OCI-LY7 (cell line): ENCODE results near the gene S100PBP. TPM values are rescaled to one million over a fixed set of nuclear protein-coding genes. Genes with fewer than 3 reads are reported as not detected.

Experiments
- BruUV-seq: library from RNA; stranded (reverse); fragments of 400-500 nt; replicated peaks from 2 replicates; lab custom pipeline; 2021; lab: Mats Ljungman, UMichigan
- CTCF ChIA-PET: fragments of 300-600 bp; sonication (Branson Sonifier 250); formaldehyde crosslinking; loops from one replicate; lab custom pipeline; 2022; ENCODE audit warnings: antibody characterized with exemption; ENCODE audit not compliant: unreplicated experiment; lab: Charles Lee
- POLR2A ChIA-PET: fragments of 300-600 bp; sonication (Branson Sonifier 250); formaldehyde crosslinking; loops from one replicate; lab custom pipeline; 2022; ENCODE audit warnings: antibody characterized with exemption; lab: Charles Lee
- DNase-seq: peaks from one replicate; pipeline ENCODE4 v3.0.0-alpha.2; 2015; ENCODE audit warnings: low spot score
- H2AFZ ChIP-seq: fragments of 200-600 bp; sonication (generic), shearing (Covaris generic); 2 replicates; pipeline ENCODE4 v1.6.1; 2014; ENCODE audit warnings: mild to moderate bottlenecking, antibody characterized with exemption, low read length, moderate library complexity
- H3K27ac ChIP-seq: fragments of 200-600 bp; sonication (generic); 2 replicates; pipeline ENCODE4 v1.5.1; 2014; ENCODE audit warnings: mixed run types, low read depth, mild to moderate bottlenecking, moderate library complexity, low read length, inconsistent platforms; ENCODE audit not compliant: poor library complexity, severe bottlenecking
- H3K36me3 ChIP-seq: fragments of 200-600 bp; sonication (generic); 2 replicates; pipeline ENCODE4 v1.6.1; 2014; ENCODE audit warnings: mild to moderate bottlenecking, antibody characterized with exemption, low read length, moderate library complexity, mixed read lengths; ENCODE audit not compliant: insufficient read depth
- H3K4me1 ChIP-seq: fragments of 200-600 bp; sonication (generic); 2 replicates; pipeline ENCODE4 v1.5.1; 2014; ENCODE audit warnings: mild to moderate bottlenecking, low read length; ENCODE audit not compliant: insufficient read depth, poor library complexity, severe bottlenecking
- H3K4me2 ChIP-seq: fragments of 200-600 bp; sonication (generic); 2 replicates; pipeline ENCODE4 v1.6.1; 2014; ENCODE audit warnings: mild to moderate bottlenecking, low read length
- H3K4me3 ChIP-seq: fragments of 200-600 bp; sonication (generic); 2 replicates; pipeline ENCODE4 v1.5.1; 2014; ENCODE audit warnings: mild to moderate bottlenecking, low read depth, low read length; ENCODE audit not compliant: poor library complexity, severe bottlenecking
- H3K79me2 ChIP-seq: fragments of 200-600 bp; sonication (generic); 2 replicates; pipeline ENCODE4 v1.6.1; 2016; ENCODE audit warnings: low read depth, mild to moderate bottlenecking, low read length, moderate library complexity, mixed read lengths; ENCODE audit not compliant: insufficient read depth
- H3K9me2 ChIP-seq: fragments of 200-600 bp; sonication (generic); 2 replicates; pipeline ENCODE4 v1.6.1; 2016; ENCODE audit warnings: mild to moderate bottlenecking, low read length, mixed read lengths; ENCODE audit not compliant: insufficient read depth
- H3K9me3 ChIP-seq: fragments of 200-600 bp; sonication (generic); 2 replicates; pipeline ENCODE4 v1.6.1; 2014; ENCODE audit warnings: mild to moderate bottlenecking, mixed run types, low read length, mixed read lengths
- H4K20me1 ChIP-seq: fragments of 200-600 bp; sonication (generic); 2 replicates; pipeline ENCODE4 v1.6.1; 2014; ENCODE audit warnings: mild to moderate bottlenecking, antibody characterized with exemption, low read length, moderate library complexity, mixed read lengths; ENCODE audit not compliant: insufficient read depth
- CTCF ChIP-seq: fragments of 200-600 bp; sonication (generic); conservative IDR thresholded peaks from 2 replicates; pipeline ENCODE4 v1.5.1; 2014; ENCODE audit warnings: mild to moderate bottlenecking, antibody characterized with exemption, low read length, moderate library complexity, mixed read lengths
- EZH2phosphoT487 ChIP-seq: fragments of 200-600 bp; sonication (generic); IDR thresholded peaks from 2 replicates; pipeline ENCODE4 v1.6.1; 2018; ENCODE audit warnings: low read depth, borderline replicate concordance, mild to moderate bottlenecking, mixed run types, antibody characterized with exemption, low read length, moderate library complexity, mixed read lengths
- intact Hi-C: fragments of 100-400 bp; cut with micrococcal nuclease; formaldehyde crosslinking; loops from one replicate; pipeline ENCODE4 v1.10.0; 2022; ENCODE audit not compliant: unreplicated experiment
- total RNA-seq, 2 experiments: library from RNA; depleted of rRNA in 1 of 2; stranded (reverse); fragments of >200 nt in 1 of 2; shearing (Covaris generic) in 1 of 2; gene quantifications; 2 replicates each; pipeline ENCODE4 v1.2.3, GENCODE V29; 2014 to 2022

S100PBP gene
- total RNA-seq, 2 experiments from 2014 or later, result 72.1 to 136 TPM

GRCh38 chr1:32780628-32781234 lies 36.7 kb upstream of the S100PBP start:
- no peak for DNase-seq
- Histone ChIP-seq H3K9me2 (no peaks in the 10 kb centered on the region), H3K4me3 (no peak overlapping the region), H3K79me2 (no peaks in the 10 kb centered on the region), H3K9me3 (no peaks in the 10 kb centered on the region), H3K4me2 (no peak overlapping the region), H3K4me1 (no peaks in the 10 kb centered on the region), H2AFZ (no peak overlapping the region), H3K36me3 (peaks cover 97% of the 10 kb centered on the region), H4K20me1 (no peaks in the 10 kb centered on the region), H3K27ac (no peak overlapping the region)
- TF ChIP-seq CTCF (no peak), EZH2phosphoT487 (no peak)
- intact Hi-C loops, result no loop called here
- no TSS peak for BruUV-seq
- CTCF ChIA-PET, result no interaction called here
- POLR2A ChIA-PET, result no interaction called here

- CTCF ChIA-PET, result no interaction called here
- H3K36me3 ChIP-seq, result peaks cover 97% of the 10 kb centered on the region
- no peaks in the 10 kb centered on the region for H3K4me1 ChIP-seq
- H3K9me2 ChIP-seq, result no peaks in the 10 kb centered on the region
- no peak overlapping the region for H3K4me2 ChIP-seq
- no peaks in the 10 kb centered on the region for H4K20me1 ChIP-seq
- DNase-seq, result no peak
- POLR2A ChIA-PET, result no interaction called here
- H3K79me2 ChIP-seq, result no peaks in the 10 kb centered on the region
- no peaks in the 10 kb centered on the region for H3K9me3 ChIP-seq
- TF ChIP-seq EZH2phosphoT487, result no peak
- TF ChIP-seq CTCF, result no peak
- H3K4me3 ChIP-seq, result no peak overlapping the region
- BruUV-seq, result no TSS peak
- intact Hi-C loops, result no loop called here
- no peak overlapping the region for H2AFZ ChIP-seq
- H3K27ac ChIP-seq, result no peak overlapping the region
Observed at GRCh38 chr1:32782086-32782485, 35.4 kb upstream of the S100PBP start.

- Histone ChIP-seq H4K20me1 (no peaks in the 10 kb centered on the region), H3K36me3 (peaks cover 98% of the 10 kb centered on the region), H3K79me2 (peaks cover 3% of the 10 kb centered on the region; the same call in 1 of the 2 replicates), H3K9me2 (no peaks in the 10 kb centered on the region), H3K27ac (no peak overlapping the region), H3K4me1 (no peaks in the 10 kb centered on the region), H3K9me3 (no peaks in the 10 kb centered on the region), H3K4me2 (no peak overlapping the region), H3K4me3 (no peak overlapping the region), H2AFZ (no peak overlapping the region)
- intact Hi-C loops, result no loop called here
- POLR2A ChIA-PET, result interaction anchor here (0.7 to 1.0 kb wide), 2 partner anchors 11 to 313 kb away, joined by 3 to 4 read pairs; no protein-coding TSS in a partner anchor
- CTCF ChIA-PET, result no interaction called here
- BruUV-seq, result no TSS peak
- TF ChIP-seq CTCF, result no peak
- no peak for TF ChIP-seq EZH2phosphoT487
- DNase-seq, result no peak
Observed at GRCh38 chr1:32783851-32784250, 33.6 kb upstream of the S100PBP start.
